ENCODE data around the gene ADGRV1. TPM values are rescaled to one million over a fixed set of nuclear protein-coding genes. Genes with fewer than 3 reads are reported as not detected.

Gene ADGRV1
- total RNA-seq, 1 experiment from 2014 or later, result 6.8 TPM

DNA sequence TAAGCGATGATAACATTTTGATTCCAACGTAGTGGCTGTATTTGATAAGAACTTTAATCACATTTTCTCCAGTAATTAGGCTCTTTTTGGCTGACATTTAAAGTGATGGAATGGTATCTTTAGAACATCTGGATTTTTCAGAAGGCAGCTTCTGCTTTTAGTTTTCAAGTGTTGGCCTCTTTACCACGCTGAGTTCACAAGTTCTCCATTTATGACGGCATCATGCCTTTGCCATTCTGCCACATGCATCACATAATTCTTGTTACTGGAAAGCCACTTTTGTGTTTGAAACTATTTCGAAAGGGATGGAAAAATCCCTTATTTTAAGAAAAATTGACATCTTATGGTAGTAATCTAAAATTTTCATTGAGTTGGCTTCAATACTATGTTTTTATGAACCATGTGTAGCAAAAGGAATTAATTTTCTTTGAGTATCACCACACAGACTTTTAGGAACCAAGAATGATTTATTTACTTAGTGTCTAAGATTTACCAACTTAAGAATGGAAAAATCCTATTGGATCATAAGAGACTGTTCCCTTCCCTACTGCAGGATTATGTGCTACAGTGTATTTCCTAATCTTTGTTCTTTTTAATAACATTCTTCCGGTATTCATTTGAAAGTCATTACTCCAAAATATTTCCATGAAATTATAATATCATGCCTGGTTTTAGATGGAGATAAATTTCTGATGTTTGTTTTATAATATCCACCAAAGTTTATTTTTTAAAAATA is 344.2 kb downstream of the ADGRV1 start:
- ChIA-PET CTCF (no interaction called here), POLR2A (ENCODE audit: low non-redundant PET) (no interaction called here)
- H3K27ac ChIP-seq (ENCODE audit: low read depth, low read length, poor library complexity, severe bottlenecking), result no peak overlapping the region
- peak; percentile 60 for DNase-seq (ENCODE audit: low spot score)
- H3K36me3 ChIP-seq (ENCODE audit: insufficient read depth, low read length, poor library complexity, severe bottlenecking), result no peaks in the 10 kb centered on the region
- no peaks in the 10 kb centered on the region for H3K27me3 ChIP-seq (replicated peaks; ENCODE audit: insufficient read depth, low read depth, low read length, poor library complexity)
- H3K4me1 ChIP-seq (ENCODE audit: insufficient read depth, low read length, poor library complexity, severe bottlenecking), result peaks cover 6% of the 10 kb centered on the region
- BruUV-seq (replicated peaks), result no TSS peak
- TF ChIP-seq, protein P1, sequence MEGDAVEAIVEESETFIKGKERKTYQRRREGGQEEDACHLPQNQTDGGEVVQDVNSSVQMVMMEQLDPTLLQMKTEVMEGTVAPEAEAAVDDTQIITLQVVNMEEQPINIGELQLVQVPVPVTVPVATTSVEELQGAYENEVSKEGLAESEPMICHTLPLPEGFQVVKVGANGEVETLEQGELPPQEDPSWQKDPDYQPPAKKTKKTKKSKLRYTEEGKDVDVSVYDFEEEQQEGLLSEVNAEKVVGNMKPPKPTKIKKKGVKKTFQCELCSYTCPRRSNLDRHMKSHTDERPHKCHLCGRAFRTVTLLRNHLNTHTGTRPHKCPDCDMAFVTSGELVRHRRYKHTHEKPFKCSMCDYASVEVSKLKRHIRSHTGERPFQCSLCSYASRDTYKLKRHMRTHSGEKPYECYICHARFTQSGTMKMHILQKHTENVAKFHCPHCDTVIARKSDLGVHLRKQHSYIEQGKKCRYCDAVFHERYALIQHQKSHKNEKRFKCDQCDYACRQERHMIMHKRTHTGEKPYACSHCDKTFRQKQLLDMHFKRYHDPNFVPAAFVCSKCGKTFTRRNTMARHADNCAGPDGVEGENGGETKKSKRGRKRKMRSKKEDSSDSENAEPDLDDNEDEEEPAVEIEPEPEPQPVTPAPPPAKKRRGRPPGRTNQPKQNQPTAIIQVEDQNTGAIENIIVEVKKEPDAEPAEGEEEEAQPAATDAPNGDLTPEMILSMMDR (conservative IDR thresholded peaks at IDR 0.05; ENCODE audit: low read depth, low read length), result no peak
- no peak for TF ChIP-seq EZH2 (IDR thresholded peaks at IDR 0.05; ENCODE audit: borderline replicate concordance, low read depth, low read length, poor library complexity, severe bottlenecking)
- no peaks in the 10 kb centered on the region for H3K9me3 ChIP-seq (ENCODE audit: low read depth, low read length, poor library complexity, severe bottlenecking)
- intact Hi-C loops (cut with micrococcal nuclease; ENCODE audit: unreplicated experiment), result no loop called here
- H3K4me3 ChIP-seq (ENCODE audit: low read depth, low read length, poor library complexity, severe bottlenecking), result no peak overlapping the region

- no peak for TF ChIP-seq EZH2 (IDR thresholded peaks at IDR 0.05; ENCODE audit: borderline replicate concordance, low read depth, low read length, poor library complexity, severe bottlenecking)
- TF ChIP-seq, protein P1 (conservative IDR thresholded peaks at IDR 0.05; ENCODE audit: low read depth, low read length), result no peak
- no peaks in the 10 kb centered on the region for H3K27me3 ChIP-seq (replicated peaks; ENCODE audit: insufficient read depth, low read depth, low read length, poor library complexity)
- ChIA-PET POLR2A (ENCODE audit: low non-redundant PET) (no interaction called here), CTCF (interaction anchor here (1.0 kb wide), 1 partner anchor 10 kb away, joined by 4 read pairs; no protein-coding TSS in a partner anchor)
- H3K27ac ChIP-seq (ENCODE audit: low read depth, low read length, poor library complexity, severe bottlenecking), result no peak overlapping the region
- no TSS peak for BruUV-seq (replicated peaks)
- intact Hi-C loops (cut with micrococcal nuclease; ENCODE audit: unreplicated experiment), result no loop called here
- H3K4me3 ChIP-seq (ENCODE audit: low read depth, low read length, poor library complexity, severe bottlenecking), result no peak overlapping the region
- H3K36me3 ChIP-seq (ENCODE audit: insufficient read depth, low read length, poor library complexity, severe bottlenecking), result no peaks in the 10 kb centered on the region
- no peak for DNase-seq (ENCODE audit: low spot score)
- peaks cover 10% of the 10 kb centered on the region for H3K4me1 ChIP-seq (ENCODE audit: insufficient read depth, low read length, poor library complexity, severe bottlenecking)
- H3K9me3 ChIP-seq (ENCODE audit: low read depth, low read length, poor library complexity, severe bottlenecking), result no peaks in the 10 kb centered on the region
Observed at GRCh38 chr5:90909101-90909503, 350.5 kb downstream of the ADGRV1 start.

DNA sequence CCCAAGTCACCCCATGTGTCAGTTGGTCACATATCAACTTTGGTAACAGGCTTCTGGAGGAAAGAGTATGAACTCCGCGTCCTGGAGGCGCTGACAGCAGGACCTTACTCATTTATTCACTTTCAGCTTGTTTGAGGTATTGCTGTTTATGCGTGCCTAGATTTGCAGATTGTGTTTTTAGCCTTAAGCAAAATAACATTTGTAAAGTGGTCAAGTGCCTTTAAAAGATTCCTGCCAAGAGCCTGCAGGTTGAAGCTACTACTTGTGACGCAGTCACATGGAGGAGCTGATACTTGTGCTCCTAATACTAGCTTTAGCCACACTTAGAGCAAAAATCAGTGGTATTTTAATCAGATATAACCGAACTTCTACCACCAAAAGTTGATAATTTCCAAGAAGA is 351.3 kb downstream of the ADGRV1 start:
- BruUV-seq (replicated peaks), result no TSS peak
- POLR2A ChIA-PET (ENCODE audit: low non-redundant PET), result no interaction called here

More for the DNA sequence above, 351.3 kb downstream of the ADGRV1 start:
- Histone ChIP-seq H3K9me3 (ENCODE audit: low read depth, low read length, poor library complexity, severe bottlenecking) (no peaks in the 10 kb centered on the region), H3K36me3 (ENCODE audit: insufficient read depth, low read length, poor library complexity, severe bottlenecking) (no peaks in the 10 kb centered on the region), H3K27ac (ENCODE audit: low read depth, low read length, poor library complexity, severe bottlenecking) (no peak overlapping the region), H3K4me1 (ENCODE audit: insufficient read depth, low read length, poor library complexity, severe bottlenecking) (peaks cover 10% of the 10 kb centered on the region), H3K27me3 (replicated peaks; ENCODE audit: insufficient read depth, low read depth, low read length, poor library complexity) (no peaks in the 10 kb centered on the region), H3K4me3 (ENCODE audit: low read depth, low read length, poor library complexity, severe bottlenecking) (no peak overlapping the region)
- DNase-seq (ENCODE audit: low spot score), result no peak
- CTCF ChIA-PET, result interaction anchor here (1.0 kb wide), 1 partner anchor 11 kb away, joined by 4 read pairs; no protein-coding TSS in a partner anchor
- no peak for TF ChIP-seq EZH2 (IDR thresholded peaks at IDR 0.05; ENCODE audit: borderline replicate concordance, low read depth, low read length, poor library complexity, severe bottlenecking)
- TF ChIP-seq, protein P1 (conservative IDR thresholded peaks at IDR 0.05; ENCODE audit: low read depth, low read length), result no peak
- intact Hi-C loops (cut with micrococcal nuclease; ENCODE audit: unreplicated experiment), result no loop called here

Data from A673 (cell line).